SU-DHL-6 (cell line): Measurements from ENCODE around the gene AOAH.

Experiments used
- EZH2phosphoT487 ChIP-seq: fragments of 200-600 bp; sonication (generic), shearing (Covaris generic); conservative IDR thresholded peaks from 2 replicates; pipeline ENCODE4 v1.6.1; 2018; ENCODE audit warnings: mild to moderate bottlenecking, antibody characterized with exemption, low read length, moderate library complexity, mixed read lengths
- TF ChIP-seq, protein P1 (sequence below): fragments of 200-600 bp; sonication (generic); IDR thresholded peaks from one replicate; pipeline ENCODE4 v1.5.1; 2017; ENCODE audit warnings: antibody characterized with exemption, mild to moderate bottlenecking, low read length, moderate library complexity; ENCODE audit not compliant: insufficient read depth, poor library complexity, severe bottlenecking

GRCh38 chr7:36652431-36652830, 71.9 kb downstream of the AOAH start:
- TF ChIP-seq EZH2phosphoT487 = no peak
- TF ChIP-seq, protein P1, sequence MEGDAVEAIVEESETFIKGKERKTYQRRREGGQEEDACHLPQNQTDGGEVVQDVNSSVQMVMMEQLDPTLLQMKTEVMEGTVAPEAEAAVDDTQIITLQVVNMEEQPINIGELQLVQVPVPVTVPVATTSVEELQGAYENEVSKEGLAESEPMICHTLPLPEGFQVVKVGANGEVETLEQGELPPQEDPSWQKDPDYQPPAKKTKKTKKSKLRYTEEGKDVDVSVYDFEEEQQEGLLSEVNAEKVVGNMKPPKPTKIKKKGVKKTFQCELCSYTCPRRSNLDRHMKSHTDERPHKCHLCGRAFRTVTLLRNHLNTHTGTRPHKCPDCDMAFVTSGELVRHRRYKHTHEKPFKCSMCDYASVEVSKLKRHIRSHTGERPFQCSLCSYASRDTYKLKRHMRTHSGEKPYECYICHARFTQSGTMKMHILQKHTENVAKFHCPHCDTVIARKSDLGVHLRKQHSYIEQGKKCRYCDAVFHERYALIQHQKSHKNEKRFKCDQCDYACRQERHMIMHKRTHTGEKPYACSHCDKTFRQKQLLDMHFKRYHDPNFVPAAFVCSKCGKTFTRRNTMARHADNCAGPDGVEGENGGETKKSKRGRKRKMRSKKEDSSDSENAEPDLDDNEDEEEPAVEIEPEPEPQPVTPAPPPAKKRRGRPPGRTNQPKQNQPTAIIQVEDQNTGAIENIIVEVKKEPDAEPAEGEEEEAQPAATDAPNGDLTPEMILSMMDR = no peak
